Measurements from ENCODE around the gene ATP5F1A. TPM values are rescaled to one million over a fixed set of nuclear protein-coding genes. Genes with fewer than 3 reads are reported as not detected.
A peak's percentile ranks its signal among the peaks of the same experiment; 100 is the strongest.
"Not testable (repeated sequence)": the region's sequence is repeated elsewhere in the genome, so short reads cannot be mapped to it uniquely, and the experiment has no call there.

Gene ATP5F1A
- total RNA-seq, 1 donor from 2014 or later, result 412 TPM

DNA sequence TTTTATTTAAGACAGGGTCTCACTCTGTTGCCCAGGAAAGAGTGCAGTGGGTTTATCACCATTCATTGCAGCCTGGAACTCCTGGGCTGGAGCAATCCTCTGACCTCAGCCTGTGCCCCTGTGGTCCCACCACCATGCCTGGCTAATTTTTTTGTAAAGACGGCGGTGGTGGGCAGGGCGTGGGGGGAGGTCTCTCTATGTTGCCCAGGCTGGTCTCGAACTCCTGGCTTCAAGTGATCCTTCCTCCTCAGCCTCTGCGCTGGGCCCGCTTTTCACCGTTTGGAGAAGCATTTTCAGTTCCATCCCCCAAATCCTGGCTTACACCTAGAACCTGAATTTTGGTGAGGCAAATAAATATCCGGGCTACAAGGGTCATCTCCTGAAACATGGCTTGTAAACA lies 1.4 kb upstream of the ATP5F1A start:
- H3K36me3 Mint-ChIP-seq (ENCODE audit: low read depth), result peaks cover 21% of the 10 kb centered on the region
- no peak overlapping the region for H3K27ac Mint-ChIP-seq
- DNase-seq (ENCODE audit: low spot score), result no peak
- H3K27me3 Mint-ChIP-seq (ENCODE audit: insufficient read depth), result peaks cover 3% of the 10 kb centered on the region
- no peak overlapping the region for H3K4me3 Mint-ChIP-seq
- intact Hi-C loops (cut with micrococcal nuclease), result loop anchor here (2.0 to 10.0 kb wide), 2 partner anchors 113 to 815 kb away; partner anchors contain the start of genes KATNAL2 and PIAS2
- H3K9me3 Mint-ChIP-seq, result no peaks in the 10 kb centered on the region
- peaks cover 26% of the 10 kb centered on the region for H3K4me1 Mint-ChIP-seq (ENCODE audit: low read depth)

GRCh38 chr18:46098616-46098933 lies 479 bp upstream of the ATP5F1A start:
- H3K27ac Mint-ChIP-seq, result peak overlapping the region; percentile 99
- peak overlapping the region; percentile 99 for H3K4me3 Mint-ChIP-seq
- peaks cover 25% of the 10 kb centered on the region for H3K36me3 Mint-ChIP-seq (ENCODE audit: low read depth)
- intact Hi-C loops (cut with micrococcal nuclease), result loop anchor here (1.0 to 10.0 kb wide), 4 partner anchors 75 to 816 kb away; partner anchors contain the start of genes EPG5, KATNAL2 and PIAS2
- H3K4me1 Mint-ChIP-seq (ENCODE audit: low read depth), result peaks cover 24% of the 10 kb centered on the region
- no peaks in the 10 kb centered on the region for H3K9me3 Mint-ChIP-seq
- no peak for DNase-seq (ENCODE audit: low spot score)
- peaks cover 3% of the 10 kb centered on the region for H3K27me3 Mint-ChIP-seq (ENCODE audit: insufficient read depth)

GRCh38 chr18:46097431-46097800 lies 680 bp downstream of the ATP5F1A start:
- Mint-ChIP-seq H3K27me3 (ENCODE audit: insufficient read depth) (peaks cover 3% of the 10 kb centered on the region), H3K4me1 (ENCODE audit: low read depth) (peaks cover 23% of the 10 kb centered on the region), H3K36me3 (ENCODE audit: low read depth) (peaks cover 30% of the 10 kb centered on the region), H3K4me3 (peak overlapping the region; percentile 99), H3K9me3 (no peaks in the 10 kb centered on the region), H3K27ac (peak overlapping the region; percentile 99)
- intact Hi-C loops (cut with micrococcal nuclease), result loop anchor here (1.0 to 10.0 kb wide), 2 partner anchors 153 to 817 kb away; partner anchors contain the start of genes KATNAL2 and PIAS2
- no peak for DNase-seq (ENCODE audit: low spot score)

DNA sequence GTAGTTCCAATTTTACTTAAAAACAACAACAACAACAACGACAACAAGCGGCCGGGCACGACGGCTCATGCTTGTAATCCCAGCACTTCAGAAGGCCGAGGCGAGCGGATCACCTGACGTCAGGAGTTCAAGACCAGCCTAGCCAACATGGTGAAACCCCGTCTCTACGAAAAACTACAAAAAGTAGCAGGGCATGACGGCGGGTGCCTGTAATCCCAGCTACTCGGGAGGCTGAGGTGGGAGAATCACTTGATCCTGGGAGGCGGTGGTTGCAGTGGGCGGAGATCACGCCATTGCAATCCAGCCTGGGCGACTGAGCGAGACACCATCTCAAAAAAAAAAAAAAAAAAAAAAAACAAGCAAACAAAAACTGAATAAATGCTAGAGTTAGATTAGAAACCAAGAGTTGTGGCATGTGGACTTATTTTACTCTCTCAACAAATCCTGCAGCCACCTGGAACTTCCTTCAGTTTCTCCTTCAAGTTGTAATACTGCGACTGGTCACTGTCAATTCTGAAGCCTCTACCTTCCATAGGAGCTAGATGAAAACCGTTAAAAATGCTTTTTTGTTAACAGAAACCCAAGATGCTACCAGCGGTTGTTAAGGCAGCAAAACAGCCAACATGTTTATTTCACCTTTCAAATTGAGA lies 1.3 kb downstream of the ATP5F1A start:
- Mint-ChIP-seq H3K9me3 (no peaks in the 10 kb centered on the region), H3K4me3 (peak overlapping the region; percentile 99), H3K36me3 (ENCODE audit: low read depth) (peaks cover 34% of the 10 kb centered on the region), H3K27ac (peak overlapping the region; percentile 99), H3K4me1 (ENCODE audit: low read depth) (peaks cover 23% of the 10 kb centered on the region), H3K27me3 (ENCODE audit: insufficient read depth) (peaks cover 3% of the 10 kb centered on the region)
- DNase-seq (ENCODE audit: low spot score), result no peak
- intact Hi-C loops (cut with micrococcal nuclease), result loop anchor here (1.0 to 10.0 kb wide), 2 partner anchors 154 to 818 kb away; partner anchors contain the start of genes KATNAL2 and PIAS2

GRCh38 chr18:46095532-46095931 lies 2.6 kb downstream of the ATP5F1A start:
- intact Hi-C loops (cut with micrococcal nuclease), result loop anchor here (10.0 kb wide), 1 partner anchor 819 kb away; the partner anchor contains the start of genes KATNAL2 and PIAS2
- Mint-ChIP-seq H3K27me3 (ENCODE audit: insufficient read depth) (peaks cover 2% of the 10 kb centered on the region), H3K27ac (no peak overlapping the region), H3K4me1 (ENCODE audit: low read depth) (peaks cover 36% of the 10 kb centered on the region), H3K9me3 (no peaks in the 10 kb centered on the region), H3K36me3 (ENCODE audit: low read depth) (peaks cover 46% of the 10 kb centered on the region), H3K4me3 (peak overlapping the region; percentile 43)
- DNase-seq (ENCODE audit: low spot score), result no peak

- DNase-seq (ENCODE audit: low spot score); H3K4me3 Mint-ChIP-seq; H3K27me3 Mint-ChIP-seq (ENCODE audit: insufficient read depth); intact Hi-C loops (cut with micrococcal nuclease); H3K9me3 Mint-ChIP-seq; H3K27ac Mint-ChIP-seq: not testable (repeated sequence)
- H3K4me1 Mint-ChIP-seq (ENCODE audit: low read depth), result peaks cover 28% of the 10 kb centered on the region
- peaks cover 72% of the 10 kb centered on the region for H3K36me3 Mint-ChIP-seq (ENCODE audit: low read depth)
Observed at GRCh38 chr18:46088501-46088900, 9.6 kb downstream of the ATP5F1A start.

DNA sequence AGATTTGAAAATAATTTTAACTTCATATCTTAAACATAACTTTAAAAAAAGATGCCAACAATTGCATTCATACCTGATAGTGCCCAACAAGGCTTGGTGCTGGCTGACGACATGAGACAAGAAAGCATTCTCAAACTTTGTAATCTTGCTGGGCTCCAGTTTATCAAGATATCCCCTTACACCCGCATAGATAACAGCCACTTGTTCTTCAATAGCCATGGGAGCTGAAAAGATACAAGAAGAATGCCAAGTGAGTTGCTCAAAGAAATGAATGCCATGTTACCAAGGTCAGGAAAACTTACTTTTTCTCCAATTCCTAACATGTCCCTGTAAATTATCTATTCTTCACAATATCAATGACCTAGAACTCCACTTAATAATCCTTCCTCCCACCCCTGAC lies 13.7 kb downstream of the ATP5F1A start:
- H3K4me3 Mint-ChIP-seq, result no peak overlapping the region
- no peak for DNase-seq (ENCODE audit: low spot score)
- intact Hi-C loops (cut with micrococcal nuclease), result no loop called here
- H3K4me1 Mint-ChIP-seq (ENCODE audit: low read depth), result peaks cover 7% of the 10 kb centered on the region
- no peak overlapping the region for H3K27ac Mint-ChIP-seq
- peaks cover 3% of the 10 kb centered on the region for H3K9me3 Mint-ChIP-seq
- H3K36me3 Mint-ChIP-seq (ENCODE audit: low read depth), result peaks cover 60% of the 10 kb centered on the region
- H3K27me3 Mint-ChIP-seq (ENCODE audit: insufficient read depth), result no peaks in the 10 kb centered on the region

GRCh38 chr18:46080156-46080555 lies 17.9 kb downstream of the ATP5F1A start:
- Mint-ChIP-seq H3K27ac (no peak overlapping the region), H3K4me3 (no peak overlapping the region), H3K36me3 (ENCODE audit: low read depth) (peaks cover 37% of the 10 kb centered on the region), H3K27me3 (ENCODE audit: insufficient read depth) (no peaks in the 10 kb centered on the region), H3K9me3 (no peaks in the 10 kb centered on the region), H3K4me1 (ENCODE audit: low read depth) (no peaks in the 10 kb centered on the region)
- no peak for DNase-seq (ENCODE audit: low spot score)
- intact Hi-C loops (cut with micrococcal nuclease), result no loop called here

DNA sequence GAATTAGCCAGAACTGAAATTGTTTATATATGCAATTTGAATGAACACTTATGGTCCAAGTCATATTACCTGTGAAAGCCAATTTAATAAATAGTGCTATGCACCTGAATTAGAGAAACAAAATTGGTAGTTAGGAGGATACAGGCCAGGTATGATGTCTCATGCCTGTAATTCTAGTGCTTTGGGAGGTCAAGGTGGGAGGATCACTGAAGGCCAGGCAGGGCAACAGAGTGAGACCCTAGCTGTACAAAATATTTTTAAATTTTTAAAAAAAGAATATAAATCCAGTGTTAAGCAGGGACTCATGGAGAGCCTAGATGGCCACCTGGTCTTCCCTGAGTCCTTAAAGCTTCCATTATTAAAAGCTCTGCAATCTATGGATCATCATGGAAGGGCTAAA lies 18.8 kb downstream of the ATP5F1A start:
- Mint-ChIP-seq H3K36me3 (ENCODE audit: low read depth) (peaks cover 32% of the 10 kb centered on the region), H3K27ac (no peak overlapping the region), H3K4me3 (no peak overlapping the region), H3K4me1 (ENCODE audit: low read depth) (no peaks in the 10 kb centered on the region), H3K9me3 (no peaks in the 10 kb centered on the region), H3K27me3 (ENCODE audit: insufficient read depth) (no peaks in the 10 kb centered on the region)
- DNase-seq (ENCODE audit: low spot score), result no peak
- intact Hi-C loops (cut with micrococcal nuclease), result loop anchor here (10.0 kb wide), 2 partner anchors 355 to 805 kb away; partner anchors contain the start of gene SLC14A1

- peak; percentile 47 for DNase-seq (ENCODE audit: low spot score)
- H3K4me1 Mint-ChIP-seq (ENCODE audit: low read depth), result peaks cover 42% of the 10 kb centered on the region
- peaks cover 9% of the 10 kb centered on the region for H3K36me3 Mint-ChIP-seq (ENCODE audit: low read depth)
- no peaks in the 10 kb centered on the region for H3K9me3 Mint-ChIP-seq
- H3K27ac Mint-ChIP-seq, result peak overlapping the region; percentile 14
- intact Hi-C loops (cut with micrococcal nuclease), result loop anchor here (1.0 to 10.0 kb wide), 12 partner anchors 31 to 799 kb away; partner anchors contain the start of genes EPG5, HAUS1 and SLC14A1
- H3K27me3 Mint-ChIP-seq (ENCODE audit: insufficient read depth), result peaks cover 3% of the 10 kb centered on the region
- peak overlapping the region; percentile 32 for H3K4me3 Mint-ChIP-seq
Observed at GRCh38 chr18:46073474-46074331, 24.4 kb downstream of the ATP5F1A start.

DNA sequence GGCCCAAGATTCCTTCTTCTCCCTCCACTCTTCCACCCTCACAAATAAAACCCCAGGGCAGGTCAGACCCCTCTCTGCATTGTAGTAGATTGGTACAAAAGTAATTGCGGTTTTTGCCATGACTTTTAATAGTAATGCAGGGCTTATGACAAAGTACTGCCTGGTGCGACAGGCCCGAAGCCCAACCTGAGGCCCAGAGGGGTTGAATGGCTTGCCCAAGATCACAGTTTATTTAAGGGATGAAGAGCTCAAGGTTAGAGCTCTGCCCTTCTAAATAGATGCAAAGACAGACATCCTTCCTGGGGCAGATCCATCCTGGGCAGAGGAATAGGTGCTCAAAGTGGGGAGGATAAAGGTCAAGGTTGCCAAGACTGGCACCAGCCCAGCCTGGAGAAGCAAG lies 25.1 kb downstream of the ATP5F1A start:
- Mint-ChIP-seq H3K36me3 (ENCODE audit: low read depth) (peaks cover 9% of the 10 kb centered on the region), H3K9me3 (no peaks in the 10 kb centered on the region), H3K27me3 (ENCODE audit: insufficient read depth) (peaks cover 3% of the 10 kb centered on the region), H3K27ac (no peak overlapping the region), H3K4me3 (peak overlapping the region; percentile 58), H3K4me1 (ENCODE audit: low read depth) (peaks cover 44% of the 10 kb centered on the region)
- DNase-seq (ENCODE audit: low spot score), result no peak
- intact Hi-C loops (cut with micrococcal nuclease), result loop anchor here (1.0 to 10.0 kb wide), 12 partner anchors 32 to 798 kb away; partner anchors contain the start of genes EPG5, HAUS1 and SLC14A1

- DNase-seq (ENCODE audit: low spot score), result no peak
- intact Hi-C loops (cut with micrococcal nuclease), result loop anchor here (2.0 to 10.0 kb wide), 6 partner anchors 32 to 798 kb away; partner anchors contain the start of genes HAUS1 and SLC14A1
- H3K27me3 Mint-ChIP-seq (ENCODE audit: insufficient read depth), result peaks cover 3% of the 10 kb centered on the region
- peak overlapping the region; percentile 58 for H3K4me3 Mint-ChIP-seq
- H3K4me1 Mint-ChIP-seq (ENCODE audit: low read depth), result peaks cover 44% of the 10 kb centered on the region
- no peaks in the 10 kb centered on the region for H3K9me3 Mint-ChIP-seq
- H3K27ac Mint-ChIP-seq, result no peak overlapping the region
- peaks cover 6% of the 10 kb centered on the region for H3K36me3 Mint-ChIP-seq (ENCODE audit: low read depth)
Observed at GRCh38 chr18:46072376-46072867, 25.7 kb downstream of the ATP5F1A start.

All from activated T-helper 1 cell treated with anti-CD3 and anti-CD28 coated beads, Interleukin-12 subunit alpha, Interleukin-12 subunit beta, Interleukin-2, Interleukin-4 antibody, amounts not matched to agents 30 ng/mL and 10 ng/mL and 1 ng/mL, durations not matched to agents 14 hours and 24 hours and 36 hours (primary cell).